Globus pallidus (tissue), 1 donor: ENCODE data around the gene FGF14.
A peak's percentile ranks its signal among the peaks of the same experiment; 100 is the strongest.

Source experiments
- DNase-seq: peaks from one replicate; pipeline ENCODE4 v3.0.0-alpha.2; 2015; ENCODE audit warnings: low spot score

The FGF14 gene

GRCh38 chr13:101925731-101926130, 476.1 kb downstream of the FGF14 start:
- no peak for DNase-seq

- no peak for DNase-seq
Observed at GRCh38 chr13:101919541-101920181, 482.2 kb downstream of the FGF14 start.

- peak; percentile 9 for DNase-seq
Observed at GRCh38 chr13:101917833-101918661, 483.8 kb downstream of the FGF14 start.

- no peak for DNase-seq
Observed at GRCh38 chr13:101917475-101917810, 484.4 kb downstream of the FGF14 start.

GRCh38 chr13:101916775-101917474, 484.9 kb downstream of the FGF14 start:
- no peak for DNase-seq

- DNase-seq = no peak
Observed at GRCh38 chr13:101916108-101916774, 485.6 kb downstream of the FGF14 start.

- no peak for DNase-seq
Observed at GRCh38 chr13:101915755-101916107, 486.1 kb downstream of the FGF14 start.

- DNase-seq = no peak
Observed at GRCh38 chr13:101915331-101915730, 486.5 kb downstream of the FGF14 start.

- DNase-seq = no peak
Observed at GRCh38 chr13:101911752-101912151, 490.1 kb downstream of the FGF14 start.

- no peak for DNase-seq
Observed at GRCh38 chr13:101903890-101904289, 498.0 kb downstream of the FGF14 start.

- DNase-seq = no peak
Observed at GRCh38 chr13:101898676-101899075, 503.2 kb downstream of the FGF14 start.

- no peak for DNase-seq
Observed at GRCh38 chr13:101896541-101896940, 505.3 kb downstream of the FGF14 start.

- DNase-seq = no peak
Observed at GRCh38 chr13:101893021-101893420, 508.8 kb downstream of the FGF14 start.

- DNase-seq = no peak
Observed at GRCh38 chr13:101892296-101892695, 509.6 kb downstream of the FGF14 start.

- no peak for DNase-seq
Observed at GRCh38 chr13:101881593-101881992, 520.3 kb downstream of the FGF14 start.

GRCh38 chr13:101880581-101880980, 521.3 kb downstream of the FGF14 start:
- DNase-seq = no peak

GRCh38 chr13:101876951-101877350, 524.9 kb downstream of the FGF14 start:
- DNase-seq = no peak

GRCh38 chr13:101875717-101876393, 526.0 kb downstream of the FGF14 start:
- DNase-seq = no peak

- no peak for DNase-seq
Observed at GRCh38 chr13:101875091-101875490, 526.8 kb downstream of the FGF14 start.

- no peak for DNase-seq
Observed at GRCh38 chr13:101869553-101869952, 532.3 kb downstream of the FGF14 start.

GRCh38 chr13:101868585-101869469, 533.0 kb downstream of the FGF14 start:
- DNase-seq = no peak
